Vagina (tissue), 2 donors: ENCODE results near the gene KRT84. TPM values are rescaled to one million over a fixed set of nuclear protein-coding genes. Genes with fewer than 3 reads are reported as not detected.

Experiments used
- DNase-seq, 2 donors: peaks; one replicate each; pipeline ENCODE4 v3.0.0-alpha.2; 2017; ENCODE audit errors: extremely low spot score in 2 of 2
- H3K27ac ChIP-seq: fragments of 200-600 bp; sonication (generic); one replicate; pipeline ENCODE4 v1.5.1; 2019
- H3K27me3 ChIP-seq: fragments of 200-600 bp; sonication (generic); one replicate; pipeline ENCODE4 v1.5.1; 2019
- H3K36me3 ChIP-seq, 2 donors: fragments of 200-600 bp; sonication (generic); one replicate each; pipeline ENCODE4 v1.5.1; 2017 to 2019
- H3K4me1 ChIP-seq: fragments of 200-600 bp; sonication (generic); one replicate; pipeline ENCODE4 v1.5.1; 2019
- H3K4me3 ChIP-seq, 2 donors: fragments of 200-600 bp; sonication (generic); 1 replicate in 1 of 2; 2 replicates in 1 of 2; pipeline ENCODE4 v1.5.1; 2016 to 2019
- H3K9me3 ChIP-seq: fragments of 200-600 bp; sonication (generic); one replicate; pipeline ENCODE4 v1.5.1; 2019
- CTCF ChIP-seq, 3 experiments: fragments of 450-650 bp in 2 of 3; fragments of 200-600 bp in 1 of 3; sonication (generic) in 1 of 3; IDR thresholded peaks; one replicate each; pipeline ENCODE4 v1.5.1; 2017 to 2019; ENCODE audit warnings: antibody characterized with exemption in 3 of 3, mild to moderate bottlenecking in 2 of 3, moderate library complexity in 2 of 3
- POLR2A ChIP-seq, 2 donors: fragments of 450-650 bp; IDR thresholded peaks; one replicate each; pipeline ENCODE4 v1.6.1; 2017; ENCODE audit warnings: antibody characterized with exemption in 2 of 2, mild to moderate bottlenecking in 2 of 2, moderate library complexity in 2 of 2
- POLR2AphosphoS5 ChIP-seq, 2 donors: sonication (generic); formaldehyde crosslinking; IDR thresholded peaks; one replicate each; pipeline ENCODE4 v1.9.0; 2017; ENCODE audit warnings: antibody characterized with exemption in 2 of 2, mild to moderate bottlenecking in 2 of 2, low read depth in 1 of 2; ENCODE audit not compliant: insufficient read depth in 1 of 2
- intact Hi-C: fragments of 100-400 bp; cut with DNase I; formaldehyde crosslinking; loops from one replicate; pipeline ENCODE4 v1.15.1; 2023
- total RNA-seq: library from RNA; depleted of rRNA; stranded (reverse); fragments of >200 nt; gene quantifications from one replicate; pipeline ENCODE4 v1.2.3, GENCODE V29; 2016

KRT84 gene
- total RNA-seq, 1 donor from 2014 or later = not detected

GRCh38 chr12:52389313-52390207, 4.1 kb upstream of the KRT84 start:
- H3K4me1 ChIP-seq = peaks cover 37% of the 10 kb centered on the region
- H3K27me3 ChIP-seq = no peaks in the 10 kb centered on the region
- no peak for DNase-seq
- H3K4me3 ChIP-seq = no peak overlapping the region
- intact Hi-C loops = no loop called here
- H3K9me3 ChIP-seq = no peaks in the 10 kb centered on the region
- H3K27ac ChIP-seq = no peak overlapping the region
- no peak for TF ChIP-seq POLR2A (IDR thresholded peaks at IDR 0.05)
- TF ChIP-seq CTCF (IDR thresholded peaks at IDR 0.05) = no peak
- no peak for TF ChIP-seq POLR2AphosphoS5 (IDR thresholded peaks at IDR 0.05; ENCODE audit: insufficient read depth in 1 of 2, low read depth in 1 of 2)
- H3K36me3 ChIP-seq = no peaks in the 10 kb centered on the region

GRCh38 chr12:52387859-52388258, 2.4 kb upstream of the KRT84 start:
- no peaks in the 10 kb centered on the region for H3K9me3 ChIP-seq
- DNase-seq = no peak
- no peak for TF ChIP-seq POLR2AphosphoS5 (IDR thresholded peaks at IDR 0.05; ENCODE audit: insufficient read depth in 1 of 2, low read depth in 1 of 2)
- TF ChIP-seq POLR2A (IDR thresholded peaks at IDR 0.05) = no peak
- no peak for TF ChIP-seq CTCF (IDR thresholded peaks at IDR 0.05)
- intact Hi-C loops = no loop called here
- H3K27ac ChIP-seq = no peak overlapping the region
- H3K4me1 ChIP-seq = peaks cover 37% of the 10 kb centered on the region
- no peak overlapping the region for H3K4me3 ChIP-seq
- H3K27me3 ChIP-seq = no peaks in the 10 kb centered on the region
- H3K36me3 ChIP-seq = no peaks in the 10 kb centered on the region

- intact Hi-C loops = no loop called here
- DNase-seq = no peak
- TF ChIP-seq POLR2AphosphoS5 (IDR thresholded peaks at IDR 0.05; ENCODE audit: insufficient read depth in 1 of 2, low read depth in 1 of 2) (no peak), CTCF (IDR thresholded peaks at IDR 0.05) (no peak), POLR2A (IDR thresholded peaks at IDR 0.05) (no peak)
Measured at GRCh38 chr12:52383331-52383730, 2.1 kb downstream of the KRT84 start.

GRCh38 chr12:52382854-52383253, 2.6 kb downstream of the KRT84 start:
- intact Hi-C loops = no loop called here
- H3K27me3 ChIP-seq = no peaks in the 10 kb centered on the region
- H3K27ac ChIP-seq = no peak overlapping the region
- TF ChIP-seq POLR2A (IDR thresholded peaks at IDR 0.05) (no peak), POLR2AphosphoS5 (IDR thresholded peaks at IDR 0.05; ENCODE audit: insufficient read depth in 1 of 2, low read depth in 1 of 2) (no peak), CTCF (IDR thresholded peaks at IDR 0.05) (no peak)
- no peak for DNase-seq
- no peaks in the 10 kb centered on the region for H3K9me3 ChIP-seq
- no peak overlapping the region for H3K4me3 ChIP-seq
- no peaks in the 10 kb centered on the region for H3K36me3 ChIP-seq
- H3K4me1 ChIP-seq = peaks cover 7% of the 10 kb centered on the region

More at GRCh38 chr12:52383331-52383730, 2.1 kb downstream of the KRT84 start:
- Histone ChIP-seq H3K36me3 (no peaks in the 10 kb centered on the region), H3K9me3 (no peaks in the 10 kb centered on the region), H3K4me1 (peaks cover 8% of the 10 kb centered on the region), H3K27me3 (no peaks in the 10 kb centered on the region), H3K27ac (no peak overlapping the region), H3K4me3 (no peak overlapping the region)

- H3K9me3 ChIP-seq = no peaks in the 10 kb centered on the region
- no peak overlapping the region for H3K27ac ChIP-seq
- H3K4me3 ChIP-seq = no peak overlapping the region
- H3K4me1 ChIP-seq = peaks cover 3% of the 10 kb centered on the region
- intact Hi-C loops = no loop called here
- DNase-seq = no peak
- no peaks in the 10 kb centered on the region for H3K36me3 ChIP-seq
- no peaks in the 10 kb centered on the region for H3K27me3 ChIP-seq
- TF ChIP-seq CTCF (IDR thresholded peaks at IDR 0.05) (no peak), POLR2AphosphoS5 (IDR thresholded peaks at IDR 0.05; ENCODE audit: insufficient read depth in 1 of 2, low read depth in 1 of 2) (no peak), POLR2A (IDR thresholded peaks at IDR 0.05) (no peak)
Measured at GRCh38 chr12:52381206-52381605, 4.2 kb downstream of the KRT84 start.
